Neural cell (in vitro differentiated cells): Measurements from ENCODE around the gene GGCX. TPM values are rescaled to one million over a fixed set of nuclear protein-coding genes. Genes with fewer than 3 reads are reported as not detected.

Experiments used
- H2AFZ ChIP-seq: fragments of 200-600, 300-800 bp; sonication (generic), shearing (Covaris generic); 2 replicates; pipeline ENCODE4 v1.6.0; 2014; ENCODE audit warnings: low read depth, mild to moderate bottlenecking, antibody characterized with exemption, low read length, moderate library complexity
- H3F3A ChIP-seq: fragments of 200-600 bp; shearing (Covaris generic); 2 replicates; pipeline ENCODE4 v1.6.1; 2016; ENCODE audit warnings: mild to moderate bottlenecking, moderate library complexity, mixed read lengths, antibody characterized with exemption, low read length; ENCODE audit not compliant: insufficient read depth, poor library complexity, severe bottlenecking
- H3K27ac ChIP-seq: fragments of 200-600, 300-800 bp; sonication (generic), shearing (Covaris generic); 2 replicates; pipeline ENCODE4 v1.5.1; 2014; ENCODE audit warnings: mild to moderate bottlenecking, low read length, moderate library complexity
- H3K27me3 ChIP-seq: fragments of 300-800, 200-600 bp; sonication (generic), shearing (Covaris generic); 2 replicates; pipeline ENCODE4 v1.6.0; 2014; ENCODE audit warnings: mild to moderate bottlenecking, low read depth, low read length, moderate library complexity; ENCODE audit not compliant: insufficient read depth
- H3K36me3 ChIP-seq: fragments of 300-800, 200-600 bp; sonication (generic), shearing (Covaris generic); 2 replicates; pipeline ENCODE4 v1.5.1; 2014; ENCODE audit warnings: mild to moderate bottlenecking, antibody characterized with exemption, low read length, moderate library complexity; ENCODE audit not compliant: insufficient read depth
- H3K4me2 ChIP-seq: fragments of 300-800, 200-600 bp; sonication (generic), shearing (Covaris generic); 2 replicates; pipeline ENCODE4 v1.6.0; 2014; ENCODE audit warnings: mild to moderate bottlenecking, low read length
- H3K4me3 ChIP-seq: fragments of 300-800, 200-600 bp; sonication (generic), shearing (Covaris generic); 2 replicates; pipeline ENCODE4 v1.5.1; 2014; ENCODE audit warnings: mild to moderate bottlenecking, low read length, moderate library complexity
- H3K79me2 ChIP-seq: fragments of 200-600 bp; shearing (Covaris generic); replicated peaks from 2 replicates; pipeline ENCODE4 v1.6.0; 2014; ENCODE audit warnings: mild to moderate bottlenecking, low read length, moderate library complexity; ENCODE audit not compliant: insufficient read depth
- H3K9ac ChIP-seq: fragments of 300-800, 200-600 bp; sonication (generic), shearing (Covaris generic); 2 replicates; pipeline ENCODE4 v1.6.1; 2016; ENCODE audit warnings: mild to moderate bottlenecking, low read length, mixed read lengths
- H3K9me2 ChIP-seq: fragments of 200-600 bp; shearing (Covaris generic); 2 replicates; pipeline ENCODE4 v1.6.1; 2016; ENCODE audit warnings: mild to moderate bottlenecking, low read length, mixed read lengths; ENCODE audit not compliant: insufficient read depth
- H3K9me3 ChIP-seq: fragments of 200-600, 300-800 bp; sonication (generic), shearing (Covaris generic); 2 replicates; pipeline ENCODE4 v1.6.1; 2016; ENCODE audit warnings: mild to moderate bottlenecking, mixed run types, low read length, moderate library complexity, mixed read lengths
- H4K20me1 ChIP-seq: fragments of 200-600 bp; shearing (Covaris generic); 2 replicates; pipeline ENCODE4 v1.6.1; 2016; ENCODE audit warnings: mild to moderate bottlenecking, mixed run types; ENCODE audit not compliant: insufficient read depth
- CTCF ChIP-seq: fragments of 450-650 bp; IDR thresholded peaks from 2 replicates; pipeline ENCODE4 v1.5.1; 2014; ENCODE audit warnings: antibody characterized with exemption, mild to moderate bottlenecking, moderate library complexity; ENCODE audit not compliant: poor library complexity, severe bottlenecking
- EP300 ChIP-seq: fragments of 450-650 bp; conservative IDR thresholded peaks from 2 replicates; pipeline ENCODE4 v1.6.1; 2014; ENCODE audit warnings: antibody characterized with exemption, mild to moderate bottlenecking, moderate library complexity; ENCODE audit not compliant: poor library complexity, severe bottlenecking
- EZH2 ChIP-seq: fragments of 200-600, 300-800 bp; shearing (Covaris generic), sonication (generic); IDR thresholded peaks from 2 replicates; pipeline ENCODE4 v1.6.1; 2014; ENCODE audit warnings: antibody characterized with exemption, low read length, borderline replicate concordance, mild to moderate bottlenecking; ENCODE audit not compliant: insufficient read depth, poor library complexity, severe bottlenecking
- MXI1 ChIP-seq: fragments of 450-650 bp; conservative IDR thresholded peaks from 2 replicates; pipeline ENCODE4 v1.6.1; 2014; ENCODE audit warnings: antibody characterized with exemption, mild to moderate bottlenecking; ENCODE audit not compliant: poor library complexity, severe bottlenecking
- POLR2AphosphoS5 ChIP-seq: IDR thresholded peaks from 2 replicates; pipeline ENCODE4 v1.6.1; 2012
- RAD21 ChIP-seq: fragments of 450-650 bp; conservative IDR thresholded peaks from 2 replicates; pipeline ENCODE4 v1.6.1; 2014; ENCODE audit warnings: antibody characterized with exemption, mild to moderate bottlenecking, moderate library complexity
- REST ChIP-seq: IDR thresholded peaks from 2 replicates; pipeline ENCODE4 v1.6.1; 2012; ENCODE audit warnings: borderline replicate concordance
- SMC3 ChIP-seq: fragments of 450-650 bp; conservative IDR thresholded peaks from 2 replicates; pipeline ENCODE4 v1.6.1; 2014; ENCODE audit warnings: antibody characterized with exemption, mild to moderate bottlenecking, moderate library complexity; ENCODE audit not compliant: poor library complexity
- TAF1 ChIP-seq: IDR thresholded peaks from 2 replicates; pipeline ENCODE4 v1.6.1; 2012; ENCODE audit warnings: low read depth
- polyA plus RNA-seq: library from polyadenylated mRNA; depleted of rRNA; stranded (reverse); fragments of >200 nt; gene quantifications from 2 replicates; pipeline ENCODE4 v1.2.3, GENCODE V29; 2014

GGCX gene
- polyA plus RNA-seq, 1 donor from 2014 or later = 41.4 TPM

- no peak overlapping the region for H3K4me2 ChIP-seq
- H4K20me1 ChIP-seq = no peaks in the 10 kb centered on the region
- H3K36me3 ChIP-seq = no peaks in the 10 kb centered on the region
- H3K9me2 ChIP-seq = no peaks in the 10 kb centered on the region
- no peaks in the 10 kb centered on the region for H3K9me3 ChIP-seq
- no peak for TF ChIP-seq EZH2
- TF ChIP-seq POLR2AphosphoS5 = no peak
- TF ChIP-seq SMC3 = no peak
- H3K79me2 ChIP-seq = peaks cover 11% of the 10 kb centered on the region
- H3K4me3 ChIP-seq = peak overlapping the region; percentile 85
- no peak overlapping the region for H3K9ac ChIP-seq
- no peak overlapping the region for H3K27ac ChIP-seq
- no peak overlapping the region for H2AFZ ChIP-seq
- H3K27me3 ChIP-seq = no peaks in the 10 kb centered on the region
- H3F3A ChIP-seq = no peaks in the 10 kb centered on the region
Observed at GRCh38 chr2:85597241-85597640, 35.9 kb upstream of the GGCX start.

GRCh38 chr2:85596486-85597143 lies 35.3 kb upstream of the GGCX start:
- no peaks in the 10 kb centered on the region for H4K20me1 ChIP-seq
- no peaks in the 10 kb centered on the region for H3K36me3 ChIP-seq
- no peaks in the 10 kb centered on the region for H3K27me3 ChIP-seq
- TF ChIP-seq REST = no peak
- TF ChIP-seq EZH2 = no peak
- no peak for TF ChIP-seq TAF1
- TF ChIP-seq EP300 = no peak
- no peak for TF ChIP-seq MXI1
- TF ChIP-seq SMC3 = no peak
- TF ChIP-seq RAD21 = no peak
- no peak for TF ChIP-seq POLR2AphosphoS5
- TF ChIP-seq CTCF = no peak
- peak overlapping the region; percentile 89 for H3K9ac ChIP-seq
- H3K4me3 ChIP-seq = peak overlapping the region; percentile 85
- no peak overlapping the region for H2AFZ ChIP-seq
- no peaks in the 10 kb centered on the region for H3F3A ChIP-seq
- H3K79me2 ChIP-seq = peaks cover 11% of the 10 kb centered on the region
- H3K9me3 ChIP-seq = no peaks in the 10 kb centered on the region
- H3K9me2 ChIP-seq = no peaks in the 10 kb centered on the region
- H3K27ac ChIP-seq = no peak overlapping the region
- peak overlapping the region; percentile 47 for H3K4me2 ChIP-seq
